GM12878 (cell line): ENCODE data around the gene GZMA. TPM values are rescaled to one million over a fixed set of nuclear protein-coding genes. Genes with fewer than 3 reads are reported as not detected.
A peak's percentile ranks its signal among the peaks of the same experiment; 100 is the strongest.

ENCODE experiments used
- ATF3 ChIP-seq: IDR thresholded peaks from 2 replicates; pipeline ENCODE4 v1.6.1; 2011; ENCODE audit warnings: low read depth, mild to moderate bottlenecking, low read length, moderate library complexity, borderline replicate concordance; ENCODE audit errors: extremely low read depth
- DPF2 ChIP-seq: fragments of 450-650 bp; IDR thresholded peaks from 2 replicates; pipeline ENCODE4 v1.6.1; 2017; ENCODE audit warnings: mild to moderate bottlenecking
- E2F4 ChIP-seq: IDR thresholded peaks from 2 replicates; pipeline ENCODE4 v1.6.1; 2012; ENCODE audit warnings: low read depth, low read length, improper control_type of control experiment
- GATAD2B ChIP-seq: fragments of 450-650 bp; conservative IDR thresholded peaks from 2 replicates; pipeline ENCODE4 v1.6.1; 2017; ENCODE audit warnings: low read depth, mild to moderate bottlenecking, moderate library complexity
- IKZF1 ChIP-seq: fragments of 450-650 bp; conservative IDR thresholded peaks from 2 replicates; pipeline ENCODE4 v1.6.1; 2017; ENCODE audit warnings: antibody characterized with exemption, mild to moderate bottlenecking
- JUND ChIP-seq: IDR thresholded peaks from 2 replicates; pipeline ENCODE4 v1.6.1; 2012; ENCODE audit warnings: low read depth, mild to moderate bottlenecking, low read length, improper control_type of control experiment, moderate library complexity
- LARP7 ChIP-seq: fragments of 450-650 bp; IDR thresholded peaks from 2 replicates; pipeline ENCODE4 v1.6.1; 2017; ENCODE audit warnings: mild to moderate bottlenecking
- NFXL1 ChIP-seq: fragments of 450-650 bp; IDR thresholded peaks from 2 replicates; pipeline ENCODE4 v1.6.1; 2017; ENCODE audit warnings: antibody characterized with exemption, mild to moderate bottlenecking, borderline replicate concordance
- POLR2A ChIP-seq: IDR thresholded peaks from 2 replicates; pipeline ENCODE4 v1.6.1; 2011; ENCODE audit warnings: low read depth, mild to moderate bottlenecking, low read length
- RAD21 ChIP-seq: IDR thresholded peaks from 2 replicates; pipeline ENCODE4 v1.6.1; 2011; ENCODE audit warnings: mild to moderate bottlenecking, low read depth, low read length, moderate library complexity; ENCODE audit not compliant: insufficient read depth
- SKIL ChIP-seq: fragments of 450-650 bp; IDR thresholded peaks from 2 replicates; pipeline ENCODE4 v1.6.1; 2017; ENCODE audit warnings: mild to moderate bottlenecking, low read depth, inconsistent platforms; ENCODE audit not compliant: poor library complexity, severe bottlenecking
- SMC3 ChIP-seq: IDR thresholded peaks from 2 replicates; pipeline ENCODE4 v1.6.1; 2011; ENCODE audit warnings: low read length, improper control_type of control experiment, borderline replicate concordance
- STAT3 ChIP-seq: IDR thresholded peaks from 2 replicates; pipeline ENCODE4 v1.6.1; 2011; ENCODE audit warnings: low read depth, low read length, improper control_type of control experiment
- USF2 ChIP-seq: IDR thresholded peaks from 2 replicates; pipeline ENCODE4 v1.6.1; 2011; ENCODE audit warnings: low read depth, low read length, improper control_type of control experiment, borderline replicate concordance
- ZNF24 ChIP-seq: fragments of 450-650 bp; IDR thresholded peaks from 2 replicates; pipeline ENCODE4 v1.6.1; 2017; ENCODE audit warnings: antibody characterized with exemption, mild to moderate bottlenecking
- ZNF384 ChIP-seq: IDR thresholded peaks from 2 replicates; pipeline ENCODE4 v1.6.1; 2012; ENCODE audit warnings: low read depth, mild to moderate bottlenecking, low read length, improper control_type of control experiment, borderline replicate concordance
- ZZZ3 ChIP-seq: IDR thresholded peaks from 2 replicates; pipeline ENCODE4 v1.6.1; 2011; ENCODE audit warnings: low read depth; ENCODE audit not compliant: control insufficient read depth, insufficient read length
- polyA plus RNA-seq, 11 experiments: library from polyadenylated mRNA; depleted of rRNA in 4 of 11; unstranded in 6 of 11; stranded (reverse) in 5 of 11; fragments of >200 nt; fragmentation: Nextera tagmentation in 4 of 11; fragmentation: Illumina TruSeq in 1 of 11; extraction: Ambion mirVana in 4 of 11; extraction: Trizol in 1 of 11; gene quantifications; 1 replicate in 1 of 11; 2 replicates in 10 of 11; pipeline versions ENCODE4 v1.2.1 to v1.2.3, GENCODE V29; 2011 to 2016; ENCODE audit warnings: inconsistent platforms in 2 of 11, missing spikeins in 2 of 11, low read depth in 1 of 11
- total RNA-seq, 4 experiments: library from RNA; depleted of rRNA in 3 of 4; stranded (reverse); fragments of >200 nt in 3 of 4; fragmentation: Illumina TruSeq in 1 of 4; extraction: Trizol in 1 of 4; gene quantifications; 2 replicates each; pipeline versions ENCODE4 v1.2.1 to v1.2.3, GENCODE V29; 2013 to 2021
- TF ChIP-seq, protein P1 (sequence below): fragments of 450-650 bp; IDR thresholded peaks from 2 replicates; pipeline ENCODE4 v1.6.1; 2017; ENCODE audit warnings: low read depth, mild to moderate bottlenecking, moderate library complexity

GZMA gene
- total and polyA plus RNA-seq, 10 of the 15 experiments (the other 5 are each of a cell fraction or from before 2014, with no cell fraction given), result 0.18 TPM; not detected in 9

DNA sequence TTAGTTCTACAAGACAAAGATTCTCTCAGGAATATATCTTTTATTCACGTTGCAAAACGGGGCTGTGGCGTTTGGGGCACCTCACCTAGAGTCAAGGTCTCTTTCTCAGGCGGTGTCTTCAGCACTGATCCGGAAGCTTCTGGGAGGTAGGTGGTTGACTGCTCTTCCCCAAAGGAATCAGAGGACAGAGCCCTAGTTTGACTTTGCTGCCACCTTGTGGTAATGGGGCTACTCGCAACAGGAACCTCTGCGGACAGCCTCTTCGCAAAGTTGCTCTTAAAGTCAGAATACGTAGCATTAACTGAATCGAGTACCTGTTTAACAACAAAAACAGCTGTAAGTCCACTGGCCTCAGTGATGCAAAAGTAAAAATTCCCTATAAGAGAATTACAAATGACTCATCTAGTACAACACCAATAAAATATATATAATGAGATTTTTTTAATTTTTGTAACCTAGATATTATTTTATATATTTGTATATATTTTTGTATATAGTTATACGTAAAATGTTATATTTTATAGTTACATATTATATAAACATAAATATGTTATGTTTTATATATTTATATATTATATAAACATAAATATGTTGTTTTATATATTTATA is 44.2 kb downstream of the GZMA start (continued):
- TF ChIP-seq SKIL (peak; percentile 43), DPF2 (no peak), ZNF24 (no peak), E2F4 (no peak), IKZF1 (0 out of 2 replicates have a peak, but pooled peaks have one; percentile 21), SMC3 (peak; percentile 89), ZZZ3 (no peak), JUND (no peak), RAD21 (peak; percentile 92), NFXL1 (no peak), ATF3 (no peak), POLR2A (no peak), STAT3 (no peak), LARP7 (no peak), GATAD2B (no peak), ZNF384 (no peak), USF2 (no peak)
- TF ChIP-seq, protein P1, sequence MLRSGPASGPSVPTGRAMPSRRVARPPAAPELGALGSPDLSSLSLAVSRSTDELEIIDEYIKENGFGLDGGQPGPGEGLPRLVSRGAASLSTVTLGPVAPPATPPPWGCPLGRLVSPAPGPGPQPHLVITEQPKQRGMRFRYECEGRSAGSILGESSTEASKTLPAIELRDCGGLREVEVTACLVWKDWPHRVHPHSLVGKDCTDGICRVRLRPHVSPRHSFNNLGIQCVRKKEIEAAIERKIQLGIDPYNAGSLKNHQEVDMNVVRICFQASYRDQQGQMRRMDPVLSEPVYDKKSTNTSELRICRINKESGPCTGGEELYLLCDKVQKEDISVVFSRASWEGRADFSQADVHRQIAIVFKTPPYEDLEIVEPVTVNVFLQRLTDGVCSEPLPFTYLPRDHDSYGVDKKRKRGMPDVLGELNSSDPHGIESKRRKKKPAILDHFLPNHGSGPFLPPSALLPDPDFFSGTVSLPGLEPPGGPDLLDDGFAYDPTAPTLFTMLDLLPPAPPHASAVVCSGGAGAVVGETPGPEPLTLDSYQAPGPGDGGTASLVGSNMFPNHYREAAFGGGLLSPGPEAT, result no peak
